Endothelial cell of umbilical vein (primary cell): ENCODE data around the gene AKAP11. TPM values are rescaled to one million over a fixed set of nuclear protein-coding genes. Genes with fewer than 3 reads are reported as not detected.

ENCODE experiments used
- BruUV-seq: library from RNA; stranded (reverse); fragments of 400-500 nt; replicated peaks from 2 replicates; lab custom pipeline; 2021; lab: Mats Ljungman, UMichigan
- CTCF ChIA-PET: fragments of 300-600, 350-600 bp; sonication (Branson Sonifier 250); formaldehyde crosslinking; loops from one replicate; lab custom pipeline; 2021; ENCODE audit warnings: antibody characterized with exemption, inconsistent platforms; lab: Charles Lee
- POLR2A ChIA-PET: fragments of 300-600, 350-600 bp; sonication (Branson Sonifier 250); formaldehyde crosslinking; loops from one replicate; lab custom pipeline; 2021; ENCODE audit warnings: antibody characterized with exemption, inconsistent platforms; lab: Charles Lee
- DNase-seq: peaks from one replicate; pipeline ENCODE4 v3.0.0-alpha.2; 2011; ENCODE audit warnings: low read depth, low spot score
- FAIRE-seq: peaks from 2 replicates; lab custom pipeline; 2011; peaks lifted over from hg19 to GRCh38; lab: Jason Lieb, UNC
- H2AFZ ChIP-seq: 2 replicates; pipeline ENCODE4 v1.6.0; 2012; ENCODE audit warnings: low read depth, low read length, control low read depth, inconsistent platforms
- H3K27ac ChIP-seq: 2 replicates; pipeline ENCODE4 v1.5.1; 2011; ENCODE audit warnings: low read depth, mild to moderate bottlenecking, control low read depth, low read length, moderate library complexity; ENCODE audit not compliant: insufficient read depth
- H3K27me3 ChIP-seq, 2 experiments: 2 replicates each; pipeline versions ENCODE4 v1.6.0 to v1.6.1; 2011; ENCODE audit warnings: low read length in 2 of 2, mixed read lengths in 1 of 2; ENCODE audit not compliant: control insufficient read depth in 2 of 2, insufficient read depth in 2 of 2
- H3K36me3 ChIP-seq, 2 experiments: 2 replicates in 1 of 2; 3 replicates in 1 of 2; pipeline ENCODE4 v1.5.1; 2011; ENCODE audit warnings: low read length in 2 of 2, mild to moderate bottlenecking in 1 of 2, moderate library complexity in 1 of 2; ENCODE audit not compliant: control insufficient read depth in 2 of 2, insufficient read depth in 2 of 2; ENCODE audit errors: extremely low read depth in 1 of 2
- H3K4me1 ChIP-seq: 3 replicates; pipeline ENCODE4 v1.5.1; 2011; ENCODE audit warnings: mild to moderate bottlenecking, low read length; ENCODE audit not compliant: control insufficient read depth, insufficient read depth; ENCODE audit errors: extremely low read depth
- H3K4me2 ChIP-seq: 2 replicates; pipeline ENCODE4 v1.6.1; 2011; ENCODE audit warnings: low read length, control low read depth, mixed read lengths; ENCODE audit not compliant: insufficient read depth
- H3K4me3 ChIP-seq, 3 experiments: fragments of 200-600 bp in 1 of 3; sonication (generic), shearing (Covaris generic) in 1 of 3; replicated peaks in 1 of 3; 2 replicates each; pipeline ENCODE4 v1.5.1; 2011 to 2016; ENCODE audit warnings: control low read depth in 3 of 3, low read length in 3 of 3, mild to moderate bottlenecking in 2 of 3, inconsistent platforms in 1 of 3, low read depth in 1 of 3, moderate library complexity in 1 of 3; ENCODE audit not compliant: insufficient read depth in 1 of 3
- H3K79me2 ChIP-seq: 2 replicates; pipeline ENCODE4 v1.6.0; 2012; ENCODE audit warnings: low read length, inconsistent platforms; ENCODE audit not compliant: control insufficient read depth, insufficient read depth
- H3K9ac ChIP-seq: replicated peaks from 2 replicates; pipeline ENCODE3; 2011; ENCODE audit warnings: low read length, control low read depth; ENCODE audit not compliant: insufficient read depth; ENCODE audit errors: extremely low read depth
- H3K9me1 ChIP-seq: replicated peaks from 3 replicates; pipeline ENCODE4 v1.6.0; 2011; ENCODE audit warnings: mild to moderate bottlenecking, low read length; ENCODE audit not compliant: control insufficient read depth, insufficient read depth; ENCODE audit errors: extremely low read depth
- H3K9me3 ChIP-seq: replicated peaks from 2 replicates; pipeline ENCODE4 v1.5.1; 2012; ENCODE audit warnings: low read length, inconsistent platforms; ENCODE audit not compliant: control insufficient read depth, insufficient read depth
- H4K20me1 ChIP-seq: replicated peaks from 2 replicates; pipeline ENCODE3; 2011; ENCODE audit warnings: mild to moderate bottlenecking, low read length; ENCODE audit not compliant: control insufficient read depth, insufficient read depth; ENCODE audit errors: extremely low read depth
- FOS ChIP-seq: IDR thresholded peaks from 2 replicates; pipeline ENCODE4 v1.6.1; 2011; ENCODE audit warnings: mild to moderate bottlenecking, low read length, moderate library complexity, borderline replicate concordance; ENCODE audit not compliant: insufficient read depth
- GATA2 ChIP-seq: IDR thresholded peaks from 2 replicates; pipeline ENCODE4 v1.7.0; 2011; ENCODE audit warnings: low read depth, mild to moderate bottlenecking, moderate library complexity, mixed read lengths, low read length; ENCODE audit not compliant: insufficient read length, insufficient read depth
- JUN ChIP-seq: IDR thresholded peaks from 2 replicates; pipeline ENCODE4 v1.6.1; 2011; ENCODE audit warnings: borderline replicate concordance, low read depth; ENCODE audit not compliant: insufficient read length, insufficient read depth
- MAX ChIP-seq: IDR thresholded peaks from 2 replicates; pipeline ENCODE4 v1.6.1; 2011; ENCODE audit not compliant: insufficient read depth, insufficient read length
- POLR2AphosphoS5 ChIP-seq: IDR thresholded peaks from 2 replicates; pipeline ENCODE4 v1.6.1; 2012; ENCODE audit warnings: low read depth, mild to moderate bottlenecking, control low read depth, low read length, moderate library complexity; ENCODE audit not compliant: insufficient read depth
- dilution Hi-C: fragments of 300-500 bp; cut with MboI; formaldehyde crosslinking; loops from one replicate; pipeline ENCODE4 v1.15.0; 2019; ENCODE audit warnings: low sequenced_read_pairs; ENCODE audit not compliant: extremely low pct_ligation_motif_present
- intact Hi-C: fragments of 100-400 bp; cut with micrococcal nuclease; formaldehyde crosslinking; loops from one replicate; pipeline ENCODE4 v1.10.0; 2022
- polyA plus RNA-seq, 4 experiments: library from polyadenylated mRNA; depleted of rRNA in 3 of 4; stranded (reverse) in 3 of 4; unstranded in 1 of 4; fragments of >200 nt; gene quantifications; 2 replicates each; pipeline versions ENCODE4 v1.2.1 to v1.2.3, GENCODE V29; 2011 to 2012; ENCODE audit warnings: missing spikeins in 1 of 4
- total RNA-seq: library from RNA; stranded (reverse); gene quantifications from 2 replicates; pipeline ENCODE4 v1.2.3, GENCODE V29; 2021

The AKAP11 gene
- total and polyA plus RNA-seq, 2 donors (not counting 3 experiments of a cell fraction or from before 2014, with no cell fraction given) = 4.9 to 20.2 TPM

- Histone ChIP-seq H3K36me3 (no peaks in the 10 kb centered on the region), H3K9me3 (no peaks in the 10 kb centered on the region), H3K9me1 (no peaks in the 10 kb centered on the region), H4K20me1 (no peaks in the 10 kb centered on the region), H3K27me3 (no peaks in the 10 kb centered on the region), H3K4me2 (peak overlapping the region; percentile 67), H2AFZ (peak overlapping the region; percentile 86), H3K4me1 (peaks cover 30% of the 10 kb centered on the region), H3K27ac (peak overlapping the region; percentile 81), H3K4me3 (peak overlapping the region in 1 of 3 experiments; percentile 59), H3K9ac (peak overlapping the region; percentile 73), H3K79me2 (peaks cover 19% of the 10 kb centered on the region)
- dilution Hi-C loops = no loop called here
- CTCF ChIA-PET = interaction anchor here (1.2 kb wide), 1 partner anchor 27 kb away, joined by 3 read pairs; no protein-coding TSS in a partner anchor
- FAIRE-seq (no peak), DNase-seq (no peak)
- TF ChIP-seq GATA2 = no peak
- TF ChIP-seq JUN = no peak
- POLR2A ChIA-PET = no interaction called here
- BruUV-seq = no TSS peak
- intact Hi-C loops = loop anchor here (5.0 kb wide), 1 partner anchor 224 kb away; the partner anchor contains the start of gene DGKH
Measured at GRCh38 chr13:42270857-42271215, 1.1 kb upstream of the AKAP11 start.

GRCh38 chr13:42271337-42272114, 426 bp upstream of the AKAP11 start:
- TF ChIP-seq POLR2AphosphoS5 (peak; percentile 51), FOS (no peak), MAX (peak; percentile 98)
- Histone ChIP-seq H3K9me3 (no peaks in the 10 kb centered on the region), H3K79me2 (peaks cover 23% of the 10 kb centered on the region), H3K36me3 (no peaks in the 10 kb centered on the region), H3K4me1 (peaks cover 23% of the 10 kb centered on the region), H3K9ac (peak overlapping the region; percentile 73), H4K20me1 (no peaks in the 10 kb centered on the region), H3K4me3 (peak overlapping the region; percentile 40 to 86 (median 59)), H3K9me1 (no peaks in the 10 kb centered on the region), H3K27ac (peak overlapping the region; percentile 81), H3K27me3 (no peaks in the 10 kb centered on the region), H3K4me2 (peak overlapping the region; percentile 67), H2AFZ (peak overlapping the region; percentile 86)
- peak; percentile 98 for DNase-seq
- intact Hi-C loops = loop anchor here (5.0 kb wide), 1 partner anchor 224 kb away; the partner anchor contains the start of gene DGKH
- POLR2A ChIA-PET = no interaction called here
- BruUV-seq = TSS peak; percentile 83
- CTCF ChIA-PET = interaction anchor here (1.0 to 1.4 kb wide), 3 partner anchors 8 to 26 kb away, joined by 3 read pairs; no protein-coding TSS in a partner anchor
- FAIRE-seq = peak; percentile 91
- dilution Hi-C loops = no loop called here
